K562 (cell line): ENCODE measurements around the gene ITPR3. TPM values are rescaled to one million over a fixed set of nuclear protein-coding genes. Genes with fewer than 3 reads are reported as not detected.

Experiments
- CHD7 ChIP-seq: fragments of 200-600 bp; sonication (generic); IDR thresholded peaks from one replicate; pipeline ENCODE4 v1.6.1; 2012; ENCODE audit warnings: mild to moderate bottlenecking, low read depth, low read length, inconsistent platforms
- CXXC5 ChIP-seq: fragments of 250-450 bp; sonication (Bioruptor Pico); IDR thresholded peaks from 2 replicates; pipeline ENCODE4 v1.8.0; 2022; ENCODE audit warnings: inconsistent platforms, mild to moderate bottlenecking, moderate library complexity
- MCM2 ChIP-seq: fragments of 450-650 bp; IDR thresholded peaks from 2 replicates; pipeline ENCODE4 v1.6.1; 2017; ENCODE audit warnings: low read depth, mild to moderate bottlenecking
- MXI1 ChIP-seq: IDR thresholded peaks from 2 replicates; pipeline ENCODE4 v1.6.1; 2011; ENCODE audit warnings: low read depth, mild to moderate bottlenecking, improper control_type of control experiment, low read length
- PKNOX1 ChIP-seq: fragments of 450-650 bp; IDR thresholded peaks from 2 replicates; pipeline ENCODE4 v1.6.1; 2016
- POLR2G ChIP-seq: fragments of 200-400 bp; formaldehyde crosslinking; IDR thresholded peaks from 2 replicates; pipeline ENCODE4 v1.6.1; 2017; ENCODE audit warnings: low read depth, mild to moderate bottlenecking, antibody characterized with exemption, low read length, moderate library complexity
- TAF1 ChIP-seq: IDR thresholded peaks from 2 replicates; pipeline ENCODE4 v1.6.1; 2011; ENCODE audit warnings: mild to moderate bottlenecking, low read length, moderate library complexity; ENCODE audit not compliant: insufficient read depth, control insufficient read depth, severe bottlenecking; ENCODE audit errors: extremely low read depth
- TAF15 ChIP-seq: fragments of 200-400 bp; formaldehyde crosslinking; IDR thresholded peaks from 2 replicates; pipeline ENCODE4 v1.6.1; 2017; ENCODE audit warnings: mild to moderate bottlenecking, low read depth, low read length, moderate library complexity
- U2AF2 ChIP-seq: fragments of 200-400 bp; formaldehyde crosslinking; optimal IDR thresholded peaks from 2 replicates; pipeline ENCODE3; 2017; ENCODE audit warnings: low read depth, mild to moderate bottlenecking, low read length
- YY1 ChIP-seq, 3 experiments: IDR thresholded peaks; 2 replicates each; pipeline ENCODE4 v1.6.1; 2011; ENCODE audit warnings: low read length in 2 of 3, mild to moderate bottlenecking in 2 of 3, moderate library complexity in 2 of 3, borderline replicate concordance in 1 of 3, control low read depth in 1 of 3, low read depth in 1 of 3; ENCODE audit not compliant: insufficient read depth in 3 of 3, insufficient replicate concordance in 2 of 3, control insufficient read depth in 1 of 3, insufficient read length in 1 of 3; ENCODE audit errors: extremely low read depth in 1 of 3
- ZNF124 ChIP-seq: sonication (generic); formaldehyde crosslinking; IDR thresholded peaks from 2 replicates; pipeline ENCODE4 v1.8.1; 2022; ENCODE audit warnings: missing genetic modification reagents
- polyA plus RNA-seq, 8 experiments: library from polyadenylated mRNA; depleted of rRNA in 4 of 8; stranded (reverse) in 5 of 8; unstranded in 3 of 8; fragments of >200 nt; fragmentation: Nextera tagmentation in 2 of 8; fragmentation: Illumina TruSeq in 1 of 8; extraction: Ambion mirVana in 2 of 8; extraction: Trizol in 1 of 8; gene quantifications; 2 replicates each; pipeline versions ENCODE4 v1.2.1 to v1.2.3, GENCODE V29; 2011 to 2014; ENCODE audit warnings: inconsistent platforms in 1 of 8, missing spikeins in 1 of 8
- total RNA-seq, 7 experiments: library from RNA; depleted of rRNA in 6 of 7; stranded (reverse); fragments of >200 nt in 6 of 7; fragmentation: Illumina TruSeq in 2 of 7; extraction: Trizol in 2 of 7; gene quantifications; 2 replicates each; pipeline versions ENCODE4 v1.2.1 to v1.2.3, GENCODE V29; 2011 to 2021; ENCODE audit warnings: low replicate concordance in 1 of 7

ITPR3 gene
- total and polyA plus RNA-seq, 9 of the 15 experiments (the other 6 are each of a cell fraction or from before 2014, with no cell fraction given) = 0.39 to 35.7 (median 13.2) TPM

GRCh38 chr6:33620856-33621710 is at the start of gene ITPR3 (continued):
- TF ChIP-seq CHD7 = no peak
- TF ChIP-seq YY1 (IDR thresholded peaks at IDR 0.05; ENCODE audit: borderline replicate concordance in 1 of 3, control insufficient read depth in 1 of 3, extremely low read depth in 1 of 3, insufficient read depth in 3 of 3, insufficient read length in 1 of 3, insufficient replicate concordance in 2 of 3, low read depth in 1 of 3, low read length in 2 of 3) = peak in 1 of 3 experiments; percentile 62
- TF ChIP-seq MCM2 = no peak
- TF ChIP-seq TAF15 = no peak
- no peak for TF ChIP-seq U2AF2
- peak; percentile 53; the same call in 1 of the 2 replicates for TF ChIP-seq MXI1
- TF ChIP-seq ZNF124 (CRISPR knock-in tag) = no peak
- no peak for TF ChIP-seq PKNOX1
- TF ChIP-seq TAF1 = peak; percentile 63
- peak; percentile 59 for TF ChIP-seq CXXC5
- TF ChIP-seq POLR2G = peak; percentile 81
